Loucy (cell line): ENCODE measurements around the gene CELF2.

Source experiments
- H2AFZ ChIP-seq: fragments of 200-600 bp; sonication (generic); 2 replicates; pipeline ENCODE4 v1.6.0; 2016; ENCODE audit warnings: antibody characterized with exemption, mild to moderate bottlenecking, low read length, moderate library complexity
- H3F3A ChIP-seq: fragments of 200-600 bp; 2 replicates; pipeline ENCODE4 v1.6.0; 2016; ENCODE audit warnings: antibody characterized with exemption, low read depth, mild to moderate bottlenecking
- H3K27me3 ChIP-seq: fragments of 200-600 bp; sonication (generic); 2 replicates; pipeline ENCODE4 v1.6.1; 2014; ENCODE audit warnings: low read length, mild to moderate bottlenecking; ENCODE audit not compliant: insufficient read depth, poor library complexity, severe bottlenecking
- H3K36me3 ChIP-seq: fragments of 200-600 bp; sonication (generic); 2 replicates; pipeline ENCODE4 v1.6.1; 2016; ENCODE audit warnings: low read length; ENCODE audit not compliant: insufficient read depth
- H3K4me1 ChIP-seq: fragments of 200-600 bp; sonication (generic); 2 replicates; pipeline ENCODE4 v1.5.1; 2014; ENCODE audit warnings: low read length, mild to moderate bottlenecking; ENCODE audit not compliant: insufficient read depth, poor library complexity, severe bottlenecking
- H3K4me2 ChIP-seq: fragments of 200-600 bp; sonication (generic); 2 replicates; pipeline ENCODE4 v1.6.0; 2014; ENCODE audit warnings: antibody characterized with exemption, low read length, low read depth, mild to moderate bottlenecking; ENCODE audit not compliant: poor library complexity, severe bottlenecking
- H3K4me3 ChIP-seq: fragments of 200-600 bp; sonication (generic); 2 replicates; pipeline ENCODE4 v1.5.1; 2014; ENCODE audit warnings: low read length, mild to moderate bottlenecking, mixed read lengths; ENCODE audit not compliant: poor library complexity, severe bottlenecking
- H3K79me2 ChIP-seq: fragments of 200-600 bp; sonication (generic); 2 replicates; pipeline ENCODE4 v1.6.1; 2014; ENCODE audit warnings: low read length; ENCODE audit not compliant: insufficient read depth
- H3K9ac ChIP-seq: fragments of 200-600 bp; sonication (generic); 2 replicates; pipeline ENCODE4 v1.6.0; 2014; ENCODE audit warnings: mild to moderate bottlenecking, low read depth, low read length, moderate library complexity; ENCODE audit not compliant: poor library complexity, severe bottlenecking
- H3K9me2 ChIP-seq: fragments of 200-600 bp; sonication (generic); replicated peaks from 2 replicates; pipeline ENCODE4 v1.6.1; 2016; ENCODE audit warnings: low read depth, low read length, mixed read lengths
- H3K9me3 ChIP-seq: fragments of 200-600 bp; sonication (generic); 2 replicates; pipeline ENCODE4 v1.6.1; 2014; ENCODE audit warnings: mild to moderate bottlenecking, antibody characterized with exemption, low read length, low read depth; ENCODE audit not compliant: insufficient read depth
- H4K20me1 ChIP-seq: fragments of 200-600 bp; sonication (generic); 2 replicates; pipeline ENCODE4 v1.6.0; 2014; ENCODE audit warnings: antibody characterized with exemption, low read length, mild to moderate bottlenecking; ENCODE audit not compliant: insufficient read depth, poor library complexity, severe bottlenecking
- EZH2phosphoT487 ChIP-seq: fragments of 200-600 bp; IDR thresholded peaks from 2 replicates; pipeline ENCODE4 v1.6.1; 2018; ENCODE audit warnings: antibody characterized with exemption, mild to moderate bottlenecking, moderate library complexity, borderline replicate concordance
- TF ChIP-seq, protein P1 (sequence below): fragments of 200-600 bp; sonication (generic); conservative IDR thresholded peaks from 2 replicates; pipeline ENCODE4 v1.5.1; 2014; ENCODE audit warnings: mild to moderate bottlenecking, antibody characterized with exemption, low read length

The CELF2 gene

DNA sequence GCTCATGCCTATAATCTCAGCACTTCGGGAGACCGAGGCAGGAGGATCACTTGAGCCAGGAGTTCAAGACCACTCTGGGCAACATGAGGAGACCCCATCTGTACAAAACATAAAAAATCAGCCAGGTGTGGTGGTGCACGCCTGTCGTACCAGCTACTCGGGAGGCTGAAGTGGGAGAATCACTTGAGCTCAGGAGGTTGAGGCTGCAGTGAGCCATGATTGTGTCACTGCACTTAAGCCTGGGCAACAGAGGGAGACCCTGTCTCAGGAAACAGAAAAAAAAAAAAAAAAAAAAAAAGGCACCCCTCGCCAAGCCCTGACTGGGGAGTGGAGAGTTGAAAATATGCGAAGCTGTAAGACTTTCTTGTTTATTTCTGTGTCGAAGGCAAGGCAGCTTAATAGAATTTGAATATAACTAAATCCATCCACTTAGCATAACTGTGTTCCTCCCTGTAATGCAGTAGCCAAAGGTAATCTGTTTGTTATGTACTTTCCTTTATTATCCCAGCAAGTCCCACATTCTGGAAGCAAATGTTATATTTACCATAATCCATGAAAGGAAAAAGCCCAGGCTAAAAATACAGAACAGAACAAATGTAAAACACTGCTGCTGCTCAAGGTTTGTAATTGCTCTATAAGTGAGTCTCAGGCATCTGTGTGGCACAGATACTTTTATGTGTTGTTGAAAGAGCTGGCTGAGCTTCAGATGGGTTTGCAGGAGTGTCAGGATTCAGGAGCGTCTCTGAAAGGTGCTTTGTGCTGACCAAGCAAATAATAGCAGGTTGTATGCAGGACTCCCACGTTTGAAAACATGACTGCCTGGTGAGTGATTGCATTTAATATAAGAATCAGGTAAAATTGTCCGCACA is 127.2 kb downstream of the CELF2 start:
- H3F3A ChIP-seq: peaks cover 31% of the 10 kb centered on the region
- H3K36me3 ChIP-seq: no peaks in the 10 kb centered on the region
- peak overlapping the region; percentile 61 for H3K4me3 ChIP-seq
- peak overlapping the region; percentile 72 for H3K4me2 ChIP-seq
- H2AFZ ChIP-seq: peak overlapping the region; percentile 51
- H3K79me2 ChIP-seq: peaks cover 38% of the 10 kb centered on the region
- no peaks in the 10 kb centered on the region for H4K20me1 ChIP-seq
- TF ChIP-seq, protein P1, sequence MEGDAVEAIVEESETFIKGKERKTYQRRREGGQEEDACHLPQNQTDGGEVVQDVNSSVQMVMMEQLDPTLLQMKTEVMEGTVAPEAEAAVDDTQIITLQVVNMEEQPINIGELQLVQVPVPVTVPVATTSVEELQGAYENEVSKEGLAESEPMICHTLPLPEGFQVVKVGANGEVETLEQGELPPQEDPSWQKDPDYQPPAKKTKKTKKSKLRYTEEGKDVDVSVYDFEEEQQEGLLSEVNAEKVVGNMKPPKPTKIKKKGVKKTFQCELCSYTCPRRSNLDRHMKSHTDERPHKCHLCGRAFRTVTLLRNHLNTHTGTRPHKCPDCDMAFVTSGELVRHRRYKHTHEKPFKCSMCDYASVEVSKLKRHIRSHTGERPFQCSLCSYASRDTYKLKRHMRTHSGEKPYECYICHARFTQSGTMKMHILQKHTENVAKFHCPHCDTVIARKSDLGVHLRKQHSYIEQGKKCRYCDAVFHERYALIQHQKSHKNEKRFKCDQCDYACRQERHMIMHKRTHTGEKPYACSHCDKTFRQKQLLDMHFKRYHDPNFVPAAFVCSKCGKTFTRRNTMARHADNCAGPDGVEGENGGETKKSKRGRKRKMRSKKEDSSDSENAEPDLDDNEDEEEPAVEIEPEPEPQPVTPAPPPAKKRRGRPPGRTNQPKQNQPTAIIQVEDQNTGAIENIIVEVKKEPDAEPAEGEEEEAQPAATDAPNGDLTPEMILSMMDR: no peak
- TF ChIP-seq EZH2phosphoT487: no peak
- no peaks in the 10 kb centered on the region for H3K27me3 ChIP-seq
- peaks cover 98% of the 10 kb centered on the region for H3K4me1 ChIP-seq
- H3K9ac ChIP-seq: peak overlapping the region; percentile 80
- H3K9me3 ChIP-seq: no peaks in the 10 kb centered on the region
- H3K9me2 ChIP-seq: no peaks in the 10 kb centered on the region

DNA sequence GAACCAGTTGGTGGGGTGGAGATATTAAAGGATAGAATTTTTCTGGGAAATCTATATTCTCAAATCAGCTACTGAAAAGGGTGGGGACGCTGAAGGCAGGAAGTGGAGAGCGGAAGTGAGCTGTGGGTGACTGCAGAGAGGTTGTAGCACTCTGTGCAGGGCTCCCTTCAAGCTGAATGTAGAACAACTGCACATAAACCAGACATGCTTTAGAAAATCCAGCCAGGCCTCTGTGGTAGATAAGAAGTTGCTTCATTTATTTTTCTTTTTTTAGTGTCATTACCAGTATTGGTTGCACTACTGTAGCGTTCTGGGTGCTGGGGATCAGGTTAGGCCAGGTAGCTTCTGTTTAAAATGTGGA is 127.8 kb downstream of the CELF2 start:
- Histone ChIP-seq H3K79me2 (peaks cover 38% of the 10 kb centered on the region), H3K9me3 (no peaks in the 10 kb centered on the region), H3K9me2 (no peaks in the 10 kb centered on the region), H3K4me1 (peaks cover 98% of the 10 kb centered on the region), H3K4me3 (peak overlapping the region; percentile 61), H3K4me2 (peak overlapping the region; percentile 72), H3K36me3 (no peaks in the 10 kb centered on the region), H3K27me3 (no peaks in the 10 kb centered on the region), H2AFZ (peak overlapping the region; percentile 51), H3K9ac (peak overlapping the region; percentile 80), H4K20me1 (no peaks in the 10 kb centered on the region), H3F3A (peaks cover 31% of the 10 kb centered on the region)
- no peak for TF ChIP-seq EZH2phosphoT487
- TF ChIP-seq, protein P1: no peak

DNA sequence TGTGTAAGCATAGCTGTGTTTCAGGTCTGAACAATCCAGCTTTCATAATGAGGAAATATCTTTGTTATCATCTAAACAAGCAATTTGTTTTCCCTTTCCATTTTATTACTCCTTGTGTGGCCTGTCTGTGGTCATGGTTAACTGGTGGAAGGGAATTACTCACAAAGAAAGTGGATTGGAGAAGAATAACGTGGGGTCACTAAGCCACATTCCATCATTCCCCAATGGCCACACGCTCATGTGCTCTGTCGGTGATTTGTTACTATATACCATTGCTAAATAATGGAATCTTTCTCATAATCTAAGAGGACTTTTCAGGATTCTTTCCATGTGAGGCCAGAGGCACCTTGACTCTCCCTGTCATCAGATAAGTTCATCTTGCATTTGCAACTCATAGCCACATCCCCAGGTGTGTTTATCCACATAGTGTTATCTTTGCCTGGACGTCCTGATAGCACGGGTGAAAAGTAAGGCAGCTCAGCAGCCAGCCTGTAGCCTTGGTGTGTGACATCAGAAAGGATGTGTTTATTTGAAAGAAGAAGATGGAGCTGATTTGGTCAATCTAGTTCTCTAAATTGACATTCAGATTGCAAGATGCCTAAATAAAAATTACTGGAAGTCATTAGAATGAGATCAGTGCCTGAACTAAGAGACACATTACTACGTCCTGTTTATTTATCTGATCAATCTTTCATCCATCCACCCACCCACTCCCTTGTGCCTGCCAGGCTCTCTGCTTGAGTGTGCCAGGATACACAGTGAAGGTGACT is 128.9 kb downstream of the CELF2 start:
- no peak overlapping the region for H2AFZ ChIP-seq
- H3K27me3 ChIP-seq: no peaks in the 10 kb centered on the region
- H3K36me3 ChIP-seq: no peaks in the 10 kb centered on the region
- H3K4me1 ChIP-seq: peaks cover 98% of the 10 kb centered on the region
- peak overlapping the region; percentile 61 for H3K4me3 ChIP-seq
- peak overlapping the region; percentile 80 for H3K9ac ChIP-seq
- peaks cover 38% of the 10 kb centered on the region for H3K79me2 ChIP-seq
- peak overlapping the region; percentile 72 for H3K4me2 ChIP-seq
- TF ChIP-seq EZH2phosphoT487: no peak
- TF ChIP-seq, protein P1: no peak
- no peaks in the 10 kb centered on the region for H3K9me2 ChIP-seq
- peaks cover 20% of the 10 kb centered on the region for H3F3A ChIP-seq
- H4K20me1 ChIP-seq: no peaks in the 10 kb centered on the region
- H3K9me3 ChIP-seq: no peaks in the 10 kb centered on the region
